ENCODE measurements around the gene TPK1.

DNA sequence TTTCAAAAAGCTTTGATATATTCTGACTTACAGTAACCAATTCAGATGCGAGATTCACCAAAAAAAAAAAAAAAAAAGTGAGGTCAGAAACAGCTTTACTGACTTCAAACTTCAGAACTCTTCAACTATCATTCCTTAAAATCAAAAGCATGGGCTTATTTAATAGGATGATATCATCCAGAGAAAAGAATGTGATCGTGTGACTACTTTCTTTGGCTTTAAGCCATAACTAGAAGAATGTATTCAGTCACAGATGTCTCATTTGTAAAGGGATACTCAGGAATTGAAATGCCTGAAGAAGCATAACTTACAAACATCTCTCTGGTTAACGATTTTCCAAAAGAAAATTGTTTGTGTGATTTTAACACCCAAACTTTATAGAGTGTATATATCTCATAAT is 11.5 kb downstream of the TPK1 start:
- TF ChIP-seq POLR2AphosphoS5 (IDR thresholded peaks at IDR 0.05; ENCODE audit: low read depth, low read length) (no peak), POLR2A (IDR thresholded peaks at IDR 0.05; ENCODE audit: low read depth, low read length) (no peak)

Measured in GM12892 (cell line).